Natural killer cell (primary cell): ENCODE data around the gene PTPRJ. TPM values are rescaled to one million over a fixed set of nuclear protein-coding genes. Genes with fewer than 3 reads are reported as not detected.

ENCODE experiments used
- ATAC-seq, 3 donors: fragments of 150-1000 bp in 2 of 3; fragments of 200-7000 bp in 1 of 3; cut with Tn5 transposase; 1 replicate in 1 of 3; 2 replicates in 2 of 3; pipeline ENCODE4 v1.10.0; 2021; ENCODE audit warnings: mild to moderate bottlenecking in 2 of 3, moderate library complexity in 2 of 3
- DNase-seq, 2 donors: peaks; one replicate each; pipeline versions ENCODE4 v3.0.0 to v3.0.0-alpha.2; 2013 to 2021; ENCODE audit warnings: mixed read lengths in 1 of 2
- H3K27ac ChIP-seq: one replicate; pipeline ENCODE4 v1.5.1; 2013; ENCODE audit warnings: mild to moderate bottlenecking, low read length
- H3K27me3 ChIP-seq: one replicate; pipeline ENCODE4 v1.6.1; 2013; ENCODE audit warnings: low read length; ENCODE audit not compliant: control insufficient read depth, insufficient read depth
- H3K36me3 ChIP-seq: one replicate; pipeline ENCODE4 v1.6.1; 2013; ENCODE audit warnings: low read length; ENCODE audit not compliant: control insufficient read depth, insufficient read depth
- H3K4me1 ChIP-seq: one replicate; pipeline ENCODE4 v1.6.1; 2013; ENCODE audit warnings: low read length; ENCODE audit not compliant: control insufficient read depth, insufficient read depth
- H3K4me3 ChIP-seq: one replicate; pipeline ENCODE4 v1.5.1; 2013; ENCODE audit warnings: low read length
- H3K9me3 ChIP-seq: one replicate; pipeline ENCODE4 v1.6.1; 2013; ENCODE audit warnings: low read length; ENCODE audit not compliant: control insufficient read depth, insufficient read depth
- H3K27ac Mint-ChIP-seq, 2 donors: one replicate each; pipeline ENCODE4 v1.8.0; 2022; ENCODE audit warnings: mild to moderate bottlenecking in 2 of 2, mixed read lengths in 2 of 2, moderate library complexity in 1 of 2
- H3K27me3 Mint-ChIP-seq, 2 donors: one replicate each; pipeline ENCODE4 v1.8.0; 2022; ENCODE audit warnings: low read depth in 2 of 2, mixed read lengths in 2 of 2
- H3K36me3 Mint-ChIP-seq: one replicate; pipeline ENCODE4 v1.8.0; 2022; ENCODE audit warnings: mixed read lengths
- H3K4me1 Mint-ChIP-seq, 2 donors: one replicate each; pipeline ENCODE4 v1.8.0; 2022; ENCODE audit warnings: mixed read lengths in 2 of 2
- H3K4me3 Mint-ChIP-seq: one replicate; pipeline ENCODE4 v1.8.0; 2022; ENCODE audit warnings: mild to moderate bottlenecking, moderate library complexity, mixed read lengths
- H3K9me3 Mint-ChIP-seq, 2 donors: one replicate each; pipeline ENCODE4 v1.8.0; 2022; ENCODE audit warnings: mixed read lengths in 2 of 2
- CTCF ChIP-seq: fragments of 200-600 bp; IDR thresholded peaks from one replicate; pipeline ENCODE4 v1.8.0; 2022; ENCODE audit warnings: antibody characterized with exemption
- WGBS: methylation state at CpG from one replicate; pipeline ENCODE4 v1.1.7; 2013; ENCODE audit warnings: missing lambda C conversion rate; ENCODE audit not compliant: insufficient coverage; 5-methylcytosine and 5-hydroxymethylcytosine counted together
- intact Hi-C: fragments of 100-400 bp; cut with micrococcal nuclease; formaldehyde crosslinking; loops from one replicate; pipeline ENCODE4 v1.14.2; 2022
- total RNA-seq, 4 donors: library from RNA; stranded (reverse); fragments of 120-200 nt in 1 of 4; gene quantifications; one replicate each; pipeline versions ENCODE4 v1.2.3 to v1.2.4, GENCODE V29; 2013 to 2022

PTPRJ gene
- total RNA-seq, 3 donors from 2014 or later (not counting 1 experiment from before 2014, with no cell fraction given) = 110 to 127 (median 111) TPM

DNA sequence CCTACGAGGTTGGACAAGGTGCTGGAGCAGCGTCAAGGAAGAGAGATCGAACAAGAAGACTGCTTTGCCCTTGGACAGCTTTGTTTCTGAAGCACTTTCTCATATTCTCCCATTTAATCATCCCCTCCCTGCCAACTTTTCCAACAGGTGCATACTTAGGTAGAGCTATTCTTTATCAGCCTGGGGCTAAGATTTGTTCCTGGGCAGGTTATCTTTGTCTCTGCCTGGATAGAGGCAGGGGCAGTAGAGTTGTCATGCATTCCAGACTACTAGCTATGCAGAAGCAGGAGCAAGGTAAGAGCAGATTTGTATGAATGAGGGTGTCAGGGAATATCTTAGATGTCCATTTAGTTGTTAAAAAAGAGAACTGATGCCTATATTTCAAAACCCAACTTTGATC is 82.3 kb downstream of the PTPRJ start:
- H3K4me1 ChIP-seq = peaks cover 35% of the 10 kb centered on the region
- no peaks in the 10 kb centered on the region for H3K27me3 Mint-ChIP-seq
- no peak overlapping the region for H3K4me3 ChIP-seq
- DNase-seq (no peak), ATAC-seq (no peak)
- TF ChIP-seq CTCF = no peak
- intact Hi-C loops = loop anchor here (5.0 kb wide), 1 partner anchor 40 kb away; no protein-coding TSS in a partner anchor
- 100% methylated on average over 3 of the region's 3 CpGs for WGBS
- H3K4me3 Mint-ChIP-seq = no peak overlapping the region
- no peak overlapping the region for H3K27ac Mint-ChIP-seq
- no peaks in the 10 kb centered on the region for H3K36me3 ChIP-seq
- H3K9me3 Mint-ChIP-seq = no peaks in the 10 kb centered on the region
- H3K9me3 ChIP-seq = no peaks in the 10 kb centered on the region
- no peaks in the 10 kb centered on the region for H3K27me3 ChIP-seq
- H3K27ac ChIP-seq = no peak overlapping the region
- H3K4me1 Mint-ChIP-seq = peaks cover 63 to 76% of the 10 kb centered on the region in 2 donors
- no peaks in the 10 kb centered on the region for H3K36me3 Mint-ChIP-seq

DNA sequence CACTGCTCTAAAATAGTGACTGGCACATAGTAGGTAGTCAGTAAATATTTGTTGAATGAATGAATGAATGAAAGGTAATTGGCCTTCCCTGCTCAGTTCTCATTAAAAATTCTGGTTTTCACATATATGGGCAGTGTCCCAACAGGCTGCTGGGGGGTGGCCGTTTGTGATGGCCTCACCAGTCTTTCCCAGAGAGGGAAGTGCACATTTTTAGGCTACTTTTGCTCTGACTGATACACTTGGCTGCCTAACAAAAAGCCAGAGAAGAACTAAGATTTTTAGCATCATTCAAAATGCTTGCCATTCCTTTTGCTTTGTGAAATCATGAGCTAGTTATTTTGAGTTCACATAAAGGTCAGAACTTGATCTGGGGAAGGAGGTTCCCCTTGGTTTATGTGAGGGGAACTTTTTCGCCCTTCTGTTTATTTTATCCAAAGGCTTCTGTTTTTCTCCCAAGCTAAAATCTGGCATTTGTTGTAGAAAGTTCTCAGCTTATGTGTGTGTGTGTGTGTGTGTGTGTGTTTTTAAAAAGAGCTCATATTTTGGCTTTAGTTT is 83.1 kb downstream of the PTPRJ start:
- Histone ChIP-seq H3K27me3 (no peaks in the 10 kb centered on the region), H3K27ac (no peak overlapping the region), H3K4me1 (peaks cover 26% of the 10 kb centered on the region), H3K9me3 (no peaks in the 10 kb centered on the region), H3K4me3 (no peak overlapping the region), H3K36me3 (peaks cover 3% of the 10 kb centered on the region)
- Mint-ChIP-seq H3K4me1 (peaks cover 63 to 76% of the 10 kb centered on the region in 2 donors), H3K36me3 (no peaks in the 10 kb centered on the region), H3K4me3 (no peak overlapping the region), H3K27me3 (no peaks in the 10 kb centered on the region), H3K9me3 (no peaks in the 10 kb centered on the region), H3K27ac (peak overlapping the region; percentile 75 to 78)
- ATAC-seq = no peak
- intact Hi-C loops = loop anchor here (5.0 kb wide), 1 partner anchor 39 kb away; no protein-coding TSS in a partner anchor
- no peak for TF ChIP-seq CTCF
- DNase-seq = no peak
- WGBS = 56% methylated on average over 2 of the region's 2 CpGs

GRCh38 chr11:48064306-48064705 is 83.9 kb downstream of the PTPRJ start:
- no peaks in the 10 kb centered on the region for H3K9me3 Mint-ChIP-seq

More at GRCh38 chr11:48064306-48064705, 83.9 kb downstream of the PTPRJ start:
- Histone ChIP-seq H3K36me3 (peaks cover 8% of the 10 kb centered on the region), H3K27me3 (no peaks in the 10 kb centered on the region), H3K9me3 (no peaks in the 10 kb centered on the region), H3K27ac (no peak overlapping the region), H3K4me1 (peaks cover 20% of the 10 kb centered on the region), H3K4me3 (no peak overlapping the region)
- ATAC-seq (no peak), DNase-seq (no peak)
- Mint-ChIP-seq H3K4me3 (no peak overlapping the region), H3K27ac (peak overlapping the region; percentile 75 to 78), H3K4me1 (peaks cover 57 to 70% of the 10 kb centered on the region in 2 donors), H3K27me3 (no peaks in the 10 kb centered on the region), H3K36me3 (no peaks in the 10 kb centered on the region)
- 92% methylated on average over 8 of the region's 8 CpGs for WGBS
- intact Hi-C loops = loop anchor here (5.0 kb wide), 1 partner anchor 38 kb away; no protein-coding TSS in a partner anchor
- TF ChIP-seq CTCF = no peak
